A673 (cell line): ENCODE data around the gene GLIS2.

Source experiments
- CTCF ChIP-seq: fragments of 300-800, 200-600 bp; sonication (generic); conservative IDR thresholded peaks from 2 replicates; pipeline ENCODE4 v1.5.1; 2017; ENCODE audit warnings: low read depth, mild to moderate bottlenecking, antibody characterized with exemption, low read length, moderate library complexity, mixed read lengths
- EZH2 ChIP-seq: fragments of 200-600 bp; sonication (generic); IDR thresholded peaks from 2 replicates; pipeline ENCODE4 v1.6.1; 2017; ENCODE audit warnings: borderline replicate concordance, low read depth, mild to moderate bottlenecking, mixed read lengths, antibody characterized with exemption, low read length; ENCODE audit not compliant: poor library complexity, severe bottlenecking

- TF ChIP-seq EZH2 (no peak), CTCF (no peak)
Observed at GRCh38 chr16:4370570-4371356, 54.9 kb downstream of the GLIS2 start.
